NCI-H460 (cell line): ENCODE measurements around the gene SYNE4. TPM values are rescaled to one million over a fixed set of nuclear protein-coding genes. Genes with fewer than 3 reads are reported as not detected.
"Not testable (repeated sequence)": the region's sequence is repeated elsewhere in the genome, so short reads cannot be mapped to it uniquely, and the experiment has no call there.

Experiments used
- DNase-seq: peaks from one replicate; pipeline ENCODE4 v3.0.0-alpha.2; 2016; ENCODE audit warnings: low read depth; ENCODE audit errors: extremely low read depth
- total RNA-seq: library from RNA; depleted of rRNA; stranded (reverse); fragments of >200 nt; shearing (Covaris generic); gene quantifications from 2 replicates; pipeline ENCODE4 v1.2.3, GENCODE V29; 2014

The SYNE4 gene
- total RNA-seq, 1 experiment from 2014 or later, result 0.22 TPM

GRCh38 chr19:35991731-35992450, 16.7 kb downstream of the SYNE4 start:
- no peak for DNase-seq

GRCh38 chr19:35990771-35991730, 17.6 kb downstream of the SYNE4 start:
- no peak for DNase-seq

GRCh38 chr19:35990156-35990555, 18.5 kb downstream of the SYNE4 start:
- DNase-seq, result no peak

GRCh38 chr19:35988824-35989223, 19.8 kb downstream of the SYNE4 start:
- no peak for DNase-seq

- DNase-seq, result no peak
Measured at GRCh38 chr19:35987571-35987896, 21.1 kb downstream of the SYNE4 start.

GRCh38 chr19:35986664-35987570, 21.7 kb downstream of the SYNE4 start:
- no peak for DNase-seq

GRCh38 chr19:35986111-35986510, 22.5 kb downstream of the SYNE4 start:
- DNase-seq, result no peak

- no peak for DNase-seq
Measured at GRCh38 chr19:35983177-35983576, 25.4 kb downstream of the SYNE4 start.

GRCh38 chr19:35980997-35981396, 27.6 kb downstream of the SYNE4 start:
- DNase-seq, result not testable (repeated sequence)

- DNase-seq, result no peak
Measured at GRCh38 chr19:35978832-35979365, 29.7 kb downstream of the SYNE4 start.

- no peak for DNase-seq
Measured at GRCh38 chr19:35978271-35978670, 30.3 kb downstream of the SYNE4 start.

GRCh38 chr19:35977446-35978222, 31.0 kb downstream of the SYNE4 start:
- no peak for DNase-seq

- no peak for DNase-seq
Measured at GRCh38 chr19:35975608-35976214, 32.9 kb downstream of the SYNE4 start.

GRCh38 chr19:35973487-35973886, 35.1 kb downstream of the SYNE4 start:
- DNase-seq, result no peak

GRCh38 chr19:35966771-35967170, 41.8 kb downstream of the SYNE4 start:
- DNase-seq, result no peak

- DNase-seq, result peak; percentile 52
Measured at GRCh38 chr19:35963514-35963913, 45.1 kb downstream of the SYNE4 start.

GRCh38 chr19:35960432-35960972, 48.1 kb downstream of the SYNE4 start:
- no peak for DNase-seq

GRCh38 chr19:35959968-35960320, 48.7 kb downstream of the SYNE4 start:
- DNase-seq, result no peak
